ENCODE data around the gene SOWAHB.

GRCh38 chr4:76892601-76893000 lies 5.3 kb downstream of the SOWAHB start:
- TF ChIP-seq CTCF (IDR thresholded peaks at IDR 0.05): no peak
- TF ChIP-seq POLR2A (IDR thresholded peaks at IDR 0.05): no peak

Measured in lower leg skin (tissue), 3 donors.